Measurements from ENCODE around the gene SRSF1. TPM values are rescaled to one million over a fixed set of nuclear protein-coding genes. Genes with fewer than 3 reads are reported as not detected.

SRSF1 gene
- 220 to 294 TPM (median 251 TPM) in 5 replicates for total RNA-seq (2022; extraction: Qiagen RNA extraction; ENCODE audit: low read depth)

DNA sequence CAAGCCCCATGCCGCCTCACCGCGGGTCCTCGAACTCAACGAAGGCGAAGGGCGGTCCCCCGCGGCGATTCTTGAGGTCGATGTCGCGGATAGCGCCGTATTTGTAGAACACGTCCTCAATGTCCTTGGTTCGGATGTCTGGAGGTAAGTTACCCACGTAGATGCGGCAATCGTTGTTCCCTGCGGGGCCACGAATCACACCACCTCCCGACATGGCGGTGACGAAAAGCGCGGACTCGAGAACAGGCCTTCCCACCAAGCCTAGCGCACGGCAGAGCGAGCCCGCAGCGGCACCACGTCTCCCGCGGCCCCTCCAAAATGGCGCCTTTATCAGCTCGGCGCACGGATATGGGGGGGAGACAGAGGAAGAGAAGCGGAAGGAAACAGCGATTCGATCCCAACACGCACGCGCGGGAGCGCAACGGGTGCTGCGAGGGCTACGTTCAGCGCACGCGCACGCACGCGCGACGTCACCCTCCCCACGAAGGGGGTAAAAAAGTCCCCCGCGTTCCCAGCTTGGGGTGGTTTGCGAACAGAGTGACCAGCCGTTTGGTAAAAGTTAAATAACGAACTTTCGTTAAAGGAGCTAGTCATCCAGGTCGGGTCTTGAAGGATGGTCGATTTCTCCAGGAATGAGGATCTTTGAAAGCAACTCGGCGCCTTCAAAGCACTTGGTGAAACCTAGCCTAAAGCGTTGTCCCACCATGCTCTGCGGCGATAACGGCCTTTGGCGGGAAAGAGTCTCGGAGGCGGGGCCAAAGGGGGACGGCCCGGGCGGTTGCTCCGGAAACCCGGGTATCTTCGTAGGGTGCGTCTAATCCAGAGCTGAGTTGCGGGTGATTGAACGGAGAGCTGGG is at the start of gene SRSF1:
Gene SRSF1 (minus strand): TSS at position 323 of the 857 bp plus-strand sequence. CDS start 109 bp downstream, at position 214.

GRCh38 chr17:57987581-57988300 is 19.3 kb downstream of the SRSF1 start, which contains the start of gene VEZF1:
Gene VEZF1, minus strand, starts transcription at chr17:57988254. Its CDS starts 143 bp downstream, at chr17:57988111.

DNA sequence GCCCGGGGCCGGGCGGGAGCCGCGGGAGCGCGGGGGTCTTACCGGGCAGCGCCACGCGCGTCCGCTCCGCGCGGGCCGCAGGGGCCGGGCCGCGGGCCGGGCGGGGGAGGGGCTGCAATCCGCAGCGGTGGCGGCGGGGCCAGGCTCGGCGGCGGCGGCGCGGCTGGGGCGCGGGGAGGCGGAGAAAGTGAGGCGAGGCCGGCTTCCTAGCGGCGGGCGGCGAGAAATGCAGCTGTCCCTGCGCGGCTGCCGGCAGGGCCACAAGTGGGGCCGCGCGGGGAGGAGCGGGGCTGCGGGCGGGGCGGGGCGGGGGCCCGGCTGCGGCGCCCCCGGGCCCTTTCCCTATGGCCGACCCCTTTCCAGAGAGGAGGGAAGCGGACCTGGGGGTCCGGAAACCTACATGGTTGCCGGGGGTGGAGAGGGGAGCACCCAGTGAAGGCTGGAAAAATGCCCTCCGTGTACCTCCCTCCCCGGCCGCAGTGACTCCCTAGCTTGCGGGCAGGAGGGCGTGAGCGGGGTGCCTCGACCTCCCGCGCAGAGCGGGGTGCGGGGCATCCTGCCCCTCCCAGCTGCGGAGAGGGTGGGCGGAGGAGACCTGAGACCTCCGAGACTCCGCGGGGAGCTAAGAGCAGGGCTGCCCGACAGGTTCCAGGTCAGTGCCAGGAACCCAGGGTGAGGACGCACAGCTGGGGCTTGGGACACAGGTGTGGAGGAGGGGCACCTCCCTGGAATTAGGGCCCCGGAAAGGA is 51.7 kb downstream of the SRSF1 start, which contains the start of gene CUEDC1:
Gene CUEDC1 (minus strand): TSS at position 230 of the 749 bp plus-strand sequence. CDS start 69,848 bp downstream, outside the sequence.

Other genes starting within 250 kb of the SRSF1 start
- 188 to 258 TPM (median 191 TPM) in 5 replicates for gene MRPS23, start 157.2 kb downstream of the SRSF1 start, total RNA-seq (2022; extraction: Qiagen RNA extraction; ENCODE audit: low read depth)
- 51.5 to 66.2 TPM (median 63.9 TPM) in 5 replicates for gene CUEDC1, start 51.8 kb downstream of the SRSF1 start, total RNA-seq (2022; extraction: Qiagen RNA extraction; ENCODE audit: low read depth)
- 40.8 to 57.7 TPM (median 50.6 TPM) in 5 replicates for gene VEZF1, start 19.0 kb downstream of the SRSF1 start, total RNA-seq (2022; extraction: Qiagen RNA extraction; ENCODE audit: low read depth)
- gene DYNLL2, start 76.2 kb upstream of the SRSF1 start, total RNA-seq (2022; extraction: Qiagen RNA extraction; ENCODE audit: low read depth), result 19.3 to 24.7 TPM (median 23.8 TPM) in 5 replicates
- 0.02 TPM in 1 of 5 replicates, not detected in the others for gene OR4D1, start 141.1 kb upstream of the SRSF1 start, total RNA-seq (2022; extraction: Qiagen RNA extraction; ENCODE audit: low read depth)
- gene OR4D2, start 159.7 kb upstream of the SRSF1 start, total RNA-seq (2022; extraction: Qiagen RNA extraction; ENCODE audit: low read depth), result not detected in 5 replicates
- not detected in 5 replicates for gene EPX, start 185.5 kb upstream of the SRSF1 start, total RNA-seq (2022; extraction: Qiagen RNA extraction; ENCODE audit: low read depth)
- gene MKS1, start 212.0 kb upstream of the SRSF1 start, total RNA-seq (2022; extraction: Qiagen RNA extraction; ENCODE audit: low read depth), result 8.7 to 11.4 TPM (median 10.3 TPM) in 5 replicates
- not detected in 5 replicates for gene LPO, start 231.3 kb upstream of the SRSF1 start, total RNA-seq (2022; extraction: Qiagen RNA extraction; ENCODE audit: low read depth)

Measured in A549 treated with GW870086 at 1 μM for 4 hours (cell line).